HG03280 (cell line): Measurements from ENCODE around the gene SVOP.

Source experiments
- ATAC-seq: cut with Tn5 transposase; IDR thresholded peaks from one replicate; pipeline ENCODE4 v1.9.1; 2021; ENCODE audit warnings: mild to moderate bottlenecking, moderate library complexity; ENCODE audit not compliant: unreplicated experiment

Gene SVOP

GRCh38 chr12:108980831-108981618, 39.8 kb downstream of the SVOP start:
- ATAC-seq: no peak

- ATAC-seq: no peak
Observed at GRCh38 chr12:108977360-108977759, 43.5 kb downstream of the SVOP start.

- ATAC-seq: no peak
Observed at GRCh38 chr12:108975024-108975593, 45.8 kb downstream of the SVOP start.

- ATAC-seq: no peak
Observed at GRCh38 chr12:108973629-108974152, 47.2 kb downstream of the SVOP start.

- no peak for ATAC-seq
Observed at GRCh38 chr12:108972358-108972757, 48.5 kb downstream of the SVOP start.

GRCh38 chr12:108969622-108970021, 51.2 kb downstream of the SVOP start:
- no peak for ATAC-seq

GRCh38 chr12:108967869-108968540, 52.9 kb downstream of the SVOP start:
- no peak for ATAC-seq

GRCh38 chr12:108966378-108967151, 54.3 kb downstream of the SVOP start:
- no peak for ATAC-seq

GRCh38 chr12:108965886-108966285, 55.0 kb downstream of the SVOP start:
- ATAC-seq: no peak

GRCh38 chr12:108964371-108965352, 56.2 kb downstream of the SVOP start:
- no peak for ATAC-seq

- ATAC-seq: no peak
Observed at GRCh38 chr12:108962256-108962655, 58.6 kb downstream of the SVOP start.

- ATAC-seq: no peak
Observed at GRCh38 chr12:108959748-108960655, 60.9 kb downstream of the SVOP start.

GRCh38 chr12:108955225-108955835, 65.5 kb downstream of the SVOP start:
- no peak for ATAC-seq

GRCh38 chr12:108950991-108951739, 69.7 kb downstream of the SVOP start:
- peak; percentile 63 for ATAC-seq

GRCh38 chr12:108949976-108950375, 70.9 kb downstream of the SVOP start:
- ATAC-seq: no peak

GRCh38 chr12:108948367-108948766, 72.5 kb downstream of the SVOP start:
- ATAC-seq: no peak

GRCh38 chr12:108947097-108947496, 73.8 kb downstream of the SVOP start:
- ATAC-seq: no peak

GRCh38 chr12:108940138-108940537, 80.7 kb downstream of the SVOP start:
- no peak for ATAC-seq
